ENCODE data around the gene SLC10A3.

SLC10A3 gene

DNA sequence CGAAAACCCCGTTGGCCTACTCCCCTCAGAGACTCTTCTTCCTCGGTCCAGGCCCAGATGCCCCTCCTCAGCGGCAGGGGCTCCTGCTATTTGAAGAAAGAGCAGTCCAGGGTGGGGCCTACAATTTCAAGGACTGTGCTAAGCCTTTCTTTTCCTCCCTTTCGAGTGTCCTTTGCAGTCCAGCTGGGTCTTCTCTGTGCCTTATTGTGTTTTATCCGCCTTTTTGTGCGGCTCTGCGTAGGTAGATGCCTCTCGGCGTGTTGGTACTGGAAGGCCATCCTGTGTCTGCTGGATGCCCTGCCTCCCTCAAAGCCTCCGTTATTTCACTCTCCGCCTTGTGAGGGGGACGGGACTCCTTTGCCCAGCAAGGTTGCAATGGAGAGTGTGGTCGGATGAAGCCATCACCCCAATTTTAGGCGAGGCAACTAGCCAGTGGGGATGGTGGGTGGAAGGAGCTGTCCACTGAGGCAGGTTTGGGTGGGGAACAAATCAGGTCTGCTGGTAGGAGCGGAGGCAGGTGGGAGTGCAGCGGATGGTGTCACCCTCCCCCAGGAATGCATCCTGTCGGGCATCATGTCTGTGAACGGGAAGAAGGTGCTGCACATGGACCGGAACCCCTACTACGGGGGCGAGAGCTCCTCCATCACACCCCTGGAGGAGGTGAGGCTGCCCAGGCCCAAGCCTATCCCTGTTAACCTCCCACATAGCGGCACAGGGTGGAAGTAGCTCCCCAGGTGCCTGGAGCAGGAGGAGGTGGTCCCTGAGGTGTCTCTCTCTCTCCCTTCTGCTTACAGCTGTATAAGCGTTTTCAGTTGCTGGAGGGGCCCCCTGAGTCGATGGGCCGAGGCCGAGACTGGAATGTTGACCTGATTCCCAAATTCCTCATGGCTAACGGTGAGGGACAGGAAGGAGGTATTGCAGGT lies 52.2 kb downstream of the SLC10A3 start:
- DNase-seq (ENCODE audit: low read depth): no peak
